Measurements from ENCODE around the gene ANKS1A.

DNA sequence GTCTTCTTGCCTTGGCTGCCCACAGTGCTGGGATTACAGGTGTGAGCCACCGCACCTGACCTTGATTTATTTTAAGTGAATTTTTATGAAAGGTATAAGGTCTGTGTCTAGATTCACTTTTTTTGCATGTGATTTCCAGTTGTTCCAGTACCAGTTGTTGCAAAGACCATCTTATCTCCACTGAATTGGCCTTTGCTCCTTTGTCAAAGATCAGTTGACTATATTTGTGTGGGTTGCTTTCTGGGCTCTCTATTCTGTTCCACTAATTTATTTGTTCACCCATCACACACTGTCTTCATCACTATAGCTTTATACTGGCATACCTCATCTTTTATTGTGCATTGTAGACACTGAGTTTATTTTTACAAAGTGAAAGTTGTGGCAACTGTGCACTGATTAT, 56.3 kb downstream of the ANKS1A start:
- TF ChIP-seq, protein P1, sequence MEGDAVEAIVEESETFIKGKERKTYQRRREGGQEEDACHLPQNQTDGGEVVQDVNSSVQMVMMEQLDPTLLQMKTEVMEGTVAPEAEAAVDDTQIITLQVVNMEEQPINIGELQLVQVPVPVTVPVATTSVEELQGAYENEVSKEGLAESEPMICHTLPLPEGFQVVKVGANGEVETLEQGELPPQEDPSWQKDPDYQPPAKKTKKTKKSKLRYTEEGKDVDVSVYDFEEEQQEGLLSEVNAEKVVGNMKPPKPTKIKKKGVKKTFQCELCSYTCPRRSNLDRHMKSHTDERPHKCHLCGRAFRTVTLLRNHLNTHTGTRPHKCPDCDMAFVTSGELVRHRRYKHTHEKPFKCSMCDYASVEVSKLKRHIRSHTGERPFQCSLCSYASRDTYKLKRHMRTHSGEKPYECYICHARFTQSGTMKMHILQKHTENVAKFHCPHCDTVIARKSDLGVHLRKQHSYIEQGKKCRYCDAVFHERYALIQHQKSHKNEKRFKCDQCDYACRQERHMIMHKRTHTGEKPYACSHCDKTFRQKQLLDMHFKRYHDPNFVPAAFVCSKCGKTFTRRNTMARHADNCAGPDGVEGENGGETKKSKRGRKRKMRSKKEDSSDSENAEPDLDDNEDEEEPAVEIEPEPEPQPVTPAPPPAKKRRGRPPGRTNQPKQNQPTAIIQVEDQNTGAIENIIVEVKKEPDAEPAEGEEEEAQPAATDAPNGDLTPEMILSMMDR (conservative IDR thresholded peaks at IDR 0.05; ENCODE audit: low read depth, low read length): no peak
- TF ChIP-seq POLR2A (IDR thresholded peaks at IDR 0.05; ENCODE audit: low read depth, low read length) (no peak), MAFK (IDR thresholded peaks at IDR 0.05; ENCODE audit: low read depth, low read length) (no peak), BHLHE40 (IDR thresholded peaks at IDR 0.05; ENCODE audit: low read depth, low read length) (no peak), USF2 (IDR thresholded peaks at IDR 0.05; ENCODE audit: low read depth, low read length) (no peak), RFX5 (IDR thresholded peaks at IDR 0.05; ENCODE audit: low read depth, low read length) (no peak), MAZ (IDR thresholded peaks at IDR 0.05; ENCODE audit: borderline replicate concordance, low read depth, low read length) (no peak), ELK1 (IDR thresholded peaks at IDR 0.05; ENCODE audit: borderline replicate concordance, low read depth, low read length) (no peak), RAD21 (IDR thresholded peaks at IDR 0.05; ENCODE audit: low read length) (no peak), CEBPB (IDR thresholded peaks at IDR 0.05; ENCODE audit: low read depth, low read length) (no peak)

Data from IMR-90 (cell line).